DMS53 treated with DMSO at 0.1 percent for 48 hours (cell line): ENCODE results near the gene FAM222B.

ENCODE experiments used
- DNase-seq: peaks from one replicate; lab custom pipeline; 2025; ENCODE audit not compliant: unreplicated experiment; lab: John Stamatoyannopoulos, UW

Gene FAM222B

DNA sequence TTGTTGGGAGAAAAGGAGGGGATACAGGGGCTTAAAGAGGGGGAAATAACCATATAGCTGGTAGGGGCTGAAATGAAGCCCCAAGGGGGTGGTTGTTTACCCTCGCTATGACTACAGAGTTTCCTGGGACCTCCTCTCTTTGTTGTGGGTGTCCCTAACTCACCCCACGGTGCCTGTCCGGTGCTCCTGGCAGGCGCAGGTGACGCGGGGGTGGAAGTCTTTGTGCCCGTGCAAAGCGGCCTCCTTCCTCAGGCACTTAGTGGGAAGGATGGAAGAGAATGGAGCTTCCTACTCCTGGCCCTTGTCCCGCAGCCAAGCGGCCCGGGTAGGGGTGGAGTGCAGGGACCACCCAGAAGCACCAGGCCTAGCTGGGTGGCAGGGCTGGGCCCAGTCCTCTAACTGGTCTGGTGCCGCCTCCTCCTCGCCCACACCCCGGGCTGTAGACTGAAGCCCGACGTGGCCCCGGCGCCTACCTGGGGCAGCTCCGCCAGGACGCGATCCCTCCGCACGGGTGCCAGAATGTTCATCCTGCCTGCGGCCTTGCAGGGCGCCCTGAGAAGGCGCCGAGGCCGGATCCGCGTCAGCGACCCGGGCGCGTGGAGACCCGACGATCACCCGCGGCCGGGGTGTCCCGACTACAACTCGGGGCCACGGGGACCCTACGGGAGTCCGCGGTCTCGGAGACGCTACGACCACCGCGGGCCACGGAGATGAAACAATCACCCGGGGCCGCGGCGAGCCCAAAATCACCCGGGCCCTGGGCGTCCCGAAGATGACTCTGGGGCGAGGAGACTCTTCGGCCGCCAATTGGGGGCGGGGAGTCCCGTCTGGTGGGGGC, 125.6 kb downstream of the FAM222B start:
- no peak for DNase-seq

DNA sequence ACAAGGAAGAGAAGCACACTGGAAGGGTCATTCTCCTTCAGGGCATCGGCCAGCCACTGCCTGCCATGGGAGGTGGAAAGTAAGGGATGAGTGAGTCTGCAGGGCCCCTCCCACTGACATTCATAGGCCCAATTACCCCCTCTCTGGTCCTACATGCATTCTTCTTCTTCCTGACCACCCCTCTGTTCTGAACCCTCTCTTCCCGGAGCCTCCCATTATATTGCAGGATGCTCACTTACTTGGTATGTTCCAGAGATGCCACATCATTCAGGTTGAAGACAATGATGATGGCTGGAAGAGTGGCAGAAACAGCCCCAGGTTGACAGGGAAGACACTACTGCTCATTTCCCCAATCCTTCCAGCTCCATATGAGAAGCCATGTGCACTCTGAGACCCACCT, 127.4 kb downstream of the FAM222B start:
- no peak for DNase-seq

GRCh38 chr17:28714281-28714680, 128.3 kb downstream of the FAM222B start:
- DNase-seq, result no peak

GRCh38 chr17:28712705-28713415, 129.7 kb downstream of the FAM222B start:
- no peak for DNase-seq

DNA sequence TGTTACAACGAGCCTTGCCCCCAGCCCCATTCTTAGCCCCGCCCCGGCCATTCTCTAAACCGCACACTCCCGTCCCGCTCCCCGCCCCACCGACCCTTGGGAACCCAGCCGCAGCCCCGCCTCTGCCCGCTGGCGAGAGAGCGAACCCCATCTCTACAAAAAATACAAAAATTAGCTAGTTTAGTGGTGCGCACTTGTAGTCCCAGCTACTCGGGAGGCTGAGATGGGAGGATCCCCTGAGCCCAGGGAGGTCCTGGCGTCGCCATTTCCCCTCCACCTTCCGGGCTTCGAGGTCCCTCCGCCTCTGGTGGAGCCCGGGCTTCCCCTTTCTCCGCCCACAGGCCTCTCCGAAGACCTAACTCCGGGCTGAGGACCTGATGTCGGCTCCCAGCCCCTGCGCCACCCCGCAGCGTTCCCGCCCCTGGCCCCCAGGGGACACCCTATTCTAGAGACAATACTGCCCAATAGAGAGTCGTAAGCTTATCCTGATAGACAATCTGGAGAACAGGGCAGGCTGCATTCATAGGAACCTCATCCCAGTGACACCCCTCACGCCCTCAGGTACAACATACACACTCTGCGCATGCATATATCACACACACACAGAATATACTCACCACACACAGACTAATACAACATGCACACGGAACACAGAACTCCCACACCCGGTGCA, 130.4 kb downstream of the FAM222B start:
- DNase-seq, result no peak

DNA sequence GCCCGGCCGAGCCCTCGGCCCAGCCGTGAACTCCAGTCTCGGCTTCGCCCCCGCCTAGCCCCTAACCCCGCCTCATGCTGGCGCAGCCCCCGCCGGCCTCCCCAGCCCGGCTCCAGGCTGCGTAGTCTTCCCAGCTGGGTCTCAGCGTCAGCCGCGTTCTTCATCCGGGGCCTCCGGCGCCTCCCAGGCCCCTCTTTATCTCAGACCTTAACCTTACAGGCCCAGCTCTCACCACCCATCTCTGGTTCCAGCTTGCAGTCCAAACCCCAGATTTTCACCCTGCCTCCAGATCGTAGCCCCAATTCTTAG, 130.9 kb downstream of the FAM222B start, which contains the start of gene PROCA1:
PROCA1 (minus strand) TSS at position 166 of the 309 bp plus-strand sequence. CDS start 228 bp downstream, outside the sequence.
- no peak for DNase-seq

GRCh38 chr17:28710861-28711722, 131.5 kb downstream of the FAM222B start:
- DNase-seq, result peak; percentile 44

DNA sequence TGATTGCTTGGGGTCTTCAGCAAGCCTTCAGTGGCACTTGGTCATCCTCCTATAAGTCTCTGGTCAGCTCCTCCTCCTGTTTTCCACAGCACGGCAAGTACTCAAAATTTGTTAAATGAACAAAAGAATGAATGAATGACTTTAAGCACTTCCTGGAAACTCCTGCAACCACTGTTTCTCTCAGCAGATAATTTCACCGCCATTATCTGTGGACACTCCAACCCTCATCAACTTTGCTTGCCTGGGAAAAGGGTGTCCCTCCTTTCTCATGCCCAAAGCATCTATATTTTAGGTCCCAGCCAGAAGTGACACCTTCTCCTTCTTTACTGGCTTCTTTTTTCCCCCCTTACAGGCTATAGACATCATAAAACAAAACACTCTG, 135.3 kb downstream of the FAM222B start:
- no peak for DNase-seq

DNA sequence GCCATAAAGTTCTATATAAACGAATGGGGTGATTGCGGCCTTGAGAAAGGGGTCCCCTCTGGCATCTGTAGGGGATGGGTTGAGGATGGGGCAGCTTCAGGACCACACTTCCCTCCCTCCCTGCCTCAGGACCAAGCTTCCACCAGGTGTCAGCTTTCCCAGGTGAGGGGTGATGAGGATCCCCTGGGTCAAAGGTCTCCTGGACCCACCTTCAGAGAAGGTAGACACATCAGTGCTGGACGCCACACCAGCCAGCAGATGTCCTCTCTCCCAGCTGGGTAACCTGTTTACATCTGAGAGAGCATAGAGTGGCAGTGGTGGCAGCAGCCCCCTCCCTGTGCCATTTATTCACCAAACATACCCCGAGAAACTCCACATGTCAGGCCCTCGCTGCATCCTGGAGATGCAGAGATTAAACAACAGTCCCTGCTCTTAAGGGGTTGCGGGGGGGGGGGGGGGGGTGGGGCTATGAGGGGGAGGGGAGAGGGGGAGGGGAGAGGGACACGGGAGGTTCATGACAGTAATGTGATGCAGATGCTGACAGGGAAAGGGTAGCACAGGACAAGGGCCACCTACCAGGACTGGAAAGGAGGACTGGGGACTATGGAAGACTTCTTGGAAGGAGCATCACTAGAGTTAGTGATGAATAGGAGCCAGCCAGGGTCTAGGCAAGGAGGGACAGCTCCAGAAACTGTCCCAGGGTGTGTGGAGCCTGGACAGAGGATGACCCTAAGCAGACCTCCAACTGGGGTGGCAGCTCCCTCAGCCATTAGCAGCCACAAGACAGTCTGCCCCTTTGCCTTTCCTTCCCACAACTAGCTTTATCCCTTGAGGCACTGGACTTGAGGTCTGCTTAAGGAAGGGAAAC, 135.9 kb downstream of the FAM222B start:
- DNase-seq, result no peak
